ENCODE measurements around the gene GRIN2C. TPM values are rescaled to one million over a fixed set of nuclear protein-coding genes. Genes with fewer than 3 reads are reported as not detected.

The GRIN2C gene
- total RNA-seq, 1 donor from 2014 or later: 0.74 TPM

- Mint-ChIP-seq H3K4me3 (ENCODE audit: unreplicated experiment) (no peak overlapping the region), H3K4me1 (ENCODE audit: unreplicated experiment) (no peaks in the 10 kb centered on the region), H3K9me3 (ENCODE audit: unreplicated experiment) (no peaks in the 10 kb centered on the region), H3K27me3 (ENCODE audit: unreplicated experiment) (peaks cover 5% of the 10 kb centered on the region), H3K27ac (ENCODE audit: unreplicated experiment) (no peak overlapping the region), H3K36me3 (ENCODE audit: low read depth, unreplicated experiment) (peaks cover 51% of the 10 kb centered on the region)
- TF ChIP-seq, protein P1, sequence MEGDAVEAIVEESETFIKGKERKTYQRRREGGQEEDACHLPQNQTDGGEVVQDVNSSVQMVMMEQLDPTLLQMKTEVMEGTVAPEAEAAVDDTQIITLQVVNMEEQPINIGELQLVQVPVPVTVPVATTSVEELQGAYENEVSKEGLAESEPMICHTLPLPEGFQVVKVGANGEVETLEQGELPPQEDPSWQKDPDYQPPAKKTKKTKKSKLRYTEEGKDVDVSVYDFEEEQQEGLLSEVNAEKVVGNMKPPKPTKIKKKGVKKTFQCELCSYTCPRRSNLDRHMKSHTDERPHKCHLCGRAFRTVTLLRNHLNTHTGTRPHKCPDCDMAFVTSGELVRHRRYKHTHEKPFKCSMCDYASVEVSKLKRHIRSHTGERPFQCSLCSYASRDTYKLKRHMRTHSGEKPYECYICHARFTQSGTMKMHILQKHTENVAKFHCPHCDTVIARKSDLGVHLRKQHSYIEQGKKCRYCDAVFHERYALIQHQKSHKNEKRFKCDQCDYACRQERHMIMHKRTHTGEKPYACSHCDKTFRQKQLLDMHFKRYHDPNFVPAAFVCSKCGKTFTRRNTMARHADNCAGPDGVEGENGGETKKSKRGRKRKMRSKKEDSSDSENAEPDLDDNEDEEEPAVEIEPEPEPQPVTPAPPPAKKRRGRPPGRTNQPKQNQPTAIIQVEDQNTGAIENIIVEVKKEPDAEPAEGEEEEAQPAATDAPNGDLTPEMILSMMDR (IDR thresholded peaks at IDR 0.05; ENCODE audit: unreplicated experiment): no peak
- DNase-seq (ENCODE audit: low spot score): no peak
Measured at GRCh38 chr17:74803388-74803930, 56.2 kb downstream of the GRIN2C start.

DNA sequence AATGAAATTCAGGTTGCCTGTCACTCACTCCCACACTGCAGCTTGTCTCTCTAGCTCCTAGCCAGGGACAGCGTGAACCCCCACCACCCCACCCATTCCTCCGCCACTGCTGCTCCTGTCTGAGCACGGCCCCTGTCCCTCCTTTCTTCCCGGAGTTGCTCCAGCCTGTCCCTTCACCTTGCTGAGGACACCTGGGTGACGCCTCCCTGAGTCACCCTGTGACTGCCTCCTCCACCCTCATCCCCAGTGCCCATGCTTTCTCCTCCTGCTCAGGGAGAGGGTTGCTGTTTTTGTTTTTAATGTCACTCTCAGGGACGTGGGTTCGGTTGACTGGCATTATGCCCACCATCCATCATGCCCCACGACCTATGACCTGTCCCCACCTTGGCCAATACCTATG is 57.8 kb downstream of the GRIN2C start:
- peaks cover 8% of the 10 kb centered on the region for H3K27me3 Mint-ChIP-seq (ENCODE audit: unreplicated experiment)
- no peak for DNase-seq (ENCODE audit: low spot score)
- peaks cover 49% of the 10 kb centered on the region for H3K36me3 Mint-ChIP-seq (ENCODE audit: low read depth, unreplicated experiment)
- no peaks in the 10 kb centered on the region for H3K9me3 Mint-ChIP-seq (ENCODE audit: unreplicated experiment)
- H3K27ac Mint-ChIP-seq (ENCODE audit: unreplicated experiment): no peak overlapping the region
- TF ChIP-seq, protein P1 (IDR thresholded peaks at IDR 0.05; ENCODE audit: unreplicated experiment): no peak
- no peaks in the 10 kb centered on the region for H3K4me1 Mint-ChIP-seq (ENCODE audit: unreplicated experiment)
- H3K4me3 Mint-ChIP-seq (ENCODE audit: unreplicated experiment): no peak overlapping the region

DNA sequence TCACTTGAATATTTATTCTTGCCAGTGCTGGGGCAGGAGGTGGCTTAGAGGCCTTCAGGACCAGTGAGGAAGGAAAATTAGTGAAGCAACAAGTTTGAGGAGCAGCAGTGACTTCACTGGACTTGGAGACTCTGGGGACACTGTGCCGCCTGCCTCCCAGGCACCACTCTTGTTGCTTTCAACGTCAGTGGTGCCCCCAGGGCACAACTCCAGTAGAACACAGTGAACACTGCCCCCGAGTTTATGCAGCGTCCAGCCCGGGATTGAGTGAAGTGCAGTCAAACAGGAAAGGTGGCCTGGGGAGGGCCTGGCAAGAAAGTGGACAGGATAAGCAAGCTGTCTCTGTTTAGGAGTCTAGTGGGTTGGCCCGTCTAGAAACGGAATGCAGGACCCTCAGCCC is 59.2 kb downstream of the GRIN2C start:
- Mint-ChIP-seq H3K27me3 (ENCODE audit: unreplicated experiment) (peaks cover 7% of the 10 kb centered on the region), H3K4me3 (ENCODE audit: unreplicated experiment) (no peak overlapping the region), H3K27ac (ENCODE audit: unreplicated experiment) (no peak overlapping the region), H3K4me1 (ENCODE audit: unreplicated experiment) (no peaks in the 10 kb centered on the region), H3K9me3 (ENCODE audit: unreplicated experiment) (no peaks in the 10 kb centered on the region), H3K36me3 (ENCODE audit: low read depth, unreplicated experiment) (peaks cover 50% of the 10 kb centered on the region)
- TF ChIP-seq, protein P1 (IDR thresholded peaks at IDR 0.05; ENCODE audit: unreplicated experiment): no peak
- no peak for DNase-seq (ENCODE audit: low spot score)

GRCh38 chr17:74799097-74799496 is 60.6 kb downstream of the GRIN2C start:
- peaks cover 52% of the 10 kb centered on the region for H3K36me3 Mint-ChIP-seq (ENCODE audit: low read depth, unreplicated experiment)
- no peaks in the 10 kb centered on the region for H3K4me1 Mint-ChIP-seq (ENCODE audit: unreplicated experiment)
- no peaks in the 10 kb centered on the region for H3K9me3 Mint-ChIP-seq (ENCODE audit: unreplicated experiment)
- DNase-seq (ENCODE audit: low spot score): no peak
- peaks cover 5% of the 10 kb centered on the region for H3K27me3 Mint-ChIP-seq (ENCODE audit: unreplicated experiment)
- TF ChIP-seq, protein P1 (IDR thresholded peaks at IDR 0.05; ENCODE audit: unreplicated experiment): no peak
- H3K4me3 Mint-ChIP-seq (ENCODE audit: unreplicated experiment): no peak overlapping the region
- no peak overlapping the region for H3K27ac Mint-ChIP-seq (ENCODE audit: unreplicated experiment)

GRCh38 chr17:74798239-74798707 is 61.4 kb downstream of the GRIN2C start:
- TF ChIP-seq, protein P1 (IDR thresholded peaks at IDR 0.05; ENCODE audit: unreplicated experiment): no peak
- no peaks in the 10 kb centered on the region for H3K9me3 Mint-ChIP-seq (ENCODE audit: unreplicated experiment)
- H3K4me3 Mint-ChIP-seq (ENCODE audit: unreplicated experiment): no peak overlapping the region
- H3K36me3 Mint-ChIP-seq (ENCODE audit: low read depth, unreplicated experiment): peaks cover 45% of the 10 kb centered on the region
- H3K4me1 Mint-ChIP-seq (ENCODE audit: unreplicated experiment): no peaks in the 10 kb centered on the region
- no peak overlapping the region for H3K27ac Mint-ChIP-seq (ENCODE audit: unreplicated experiment)
- DNase-seq (ENCODE audit: low spot score): no peak
- H3K27me3 Mint-ChIP-seq (ENCODE audit: unreplicated experiment): peaks cover 5% of the 10 kb centered on the region
